Renal pelvis (tissue), 4 donors: Measurements from ENCODE around the gene ZMYND10. TPM values are rescaled to one million over a fixed set of nuclear protein-coding genes. Genes with fewer than 3 reads are reported as not detected.
"Not testable (repeated sequence)": the region's sequence is repeated elsewhere in the genome, so short reads cannot be mapped to it uniquely, and the experiment has no call there.

Experiments
- DNase-seq: peaks from one replicate; pipeline ENCODE4 v3.0.0-alpha.2; 2013
- polyA plus RNA-seq, 3 donors: library from polyadenylated mRNA; unstranded; fragments of 120-200 nt; gene quantifications; one replicate each; pipeline ENCODE4 v1.2.1, GENCODE V29; 2013; ENCODE audit not compliant: insufficient read length in 3 of 3

Gene ZMYND10
- polyA plus RNA-seq, 3 donors, result 3.4 to 4.5 (median 3.9) TPM

GRCh38 chr3:50326182-50326541 lies 19.4 kb downstream of the ZMYND10 start:
- DNase-seq, result no peak

DNA sequence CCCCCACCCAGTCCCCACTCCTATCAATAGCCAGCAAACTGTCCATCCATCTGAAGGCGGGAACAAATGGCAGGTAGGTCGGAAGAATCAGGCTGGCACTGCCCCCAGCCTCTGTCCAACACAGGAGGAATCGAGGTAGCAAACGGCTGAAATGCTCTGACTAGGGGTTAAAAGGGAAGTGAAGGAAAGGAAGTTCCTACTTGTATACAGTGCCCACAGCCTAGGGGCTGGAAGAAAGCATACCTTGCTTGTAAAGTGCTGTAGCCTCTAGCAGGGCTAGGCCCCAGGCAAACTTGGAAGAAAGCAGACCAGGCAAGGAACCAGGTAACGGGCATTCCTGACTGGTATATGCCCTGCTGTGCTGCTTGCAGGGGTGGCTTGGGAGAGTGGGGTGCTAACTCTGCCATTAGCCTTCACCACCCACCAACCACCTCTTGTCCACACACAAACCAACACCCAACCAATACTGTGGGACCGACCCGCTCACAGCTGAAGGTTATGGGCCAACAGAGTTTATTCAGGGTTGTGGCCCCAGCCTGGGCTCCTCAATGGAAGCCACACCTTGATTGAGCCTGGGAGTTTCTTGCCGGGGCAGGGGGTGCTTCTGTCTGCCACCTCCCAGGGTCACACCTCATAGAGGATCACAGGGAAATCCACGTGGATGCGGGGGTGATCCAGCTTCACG lies 19.9 kb downstream of the ZMYND10 start:
- no peak for DNase-seq

DNA sequence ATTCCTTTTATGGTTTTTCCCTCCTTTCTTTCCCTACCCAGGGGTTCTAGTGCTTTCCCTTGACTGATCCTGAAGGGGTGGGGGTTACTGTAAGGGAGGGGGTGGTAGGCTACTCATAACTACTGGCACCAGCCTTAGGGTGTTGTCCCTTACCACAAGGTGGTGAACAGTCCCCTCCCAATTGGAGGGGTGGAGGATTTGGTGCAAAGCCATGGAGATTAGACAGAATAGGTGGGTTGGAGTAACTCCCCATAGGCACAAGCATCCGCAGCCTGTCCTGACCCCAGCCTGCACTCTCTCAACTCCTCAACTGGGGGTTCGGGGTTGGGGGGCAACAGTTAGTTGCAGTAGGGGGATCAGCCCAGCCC lies 20.4 kb downstream of the ZMYND10 start:
- DNase-seq, result no peak

GRCh38 chr3:50324351-50325112 lies 21.0 kb downstream of the ZMYND10 start:
- no peak for DNase-seq

- no peak for DNase-seq
These were observed 21.8 kb downstream of the ZMYND10 start for GRCh38 chr3:50323614-50324199.

GRCh38 chr3:50323092-50323600 lies 22.4 kb downstream of the ZMYND10 start:
- DNase-seq, result no peak

DNA sequence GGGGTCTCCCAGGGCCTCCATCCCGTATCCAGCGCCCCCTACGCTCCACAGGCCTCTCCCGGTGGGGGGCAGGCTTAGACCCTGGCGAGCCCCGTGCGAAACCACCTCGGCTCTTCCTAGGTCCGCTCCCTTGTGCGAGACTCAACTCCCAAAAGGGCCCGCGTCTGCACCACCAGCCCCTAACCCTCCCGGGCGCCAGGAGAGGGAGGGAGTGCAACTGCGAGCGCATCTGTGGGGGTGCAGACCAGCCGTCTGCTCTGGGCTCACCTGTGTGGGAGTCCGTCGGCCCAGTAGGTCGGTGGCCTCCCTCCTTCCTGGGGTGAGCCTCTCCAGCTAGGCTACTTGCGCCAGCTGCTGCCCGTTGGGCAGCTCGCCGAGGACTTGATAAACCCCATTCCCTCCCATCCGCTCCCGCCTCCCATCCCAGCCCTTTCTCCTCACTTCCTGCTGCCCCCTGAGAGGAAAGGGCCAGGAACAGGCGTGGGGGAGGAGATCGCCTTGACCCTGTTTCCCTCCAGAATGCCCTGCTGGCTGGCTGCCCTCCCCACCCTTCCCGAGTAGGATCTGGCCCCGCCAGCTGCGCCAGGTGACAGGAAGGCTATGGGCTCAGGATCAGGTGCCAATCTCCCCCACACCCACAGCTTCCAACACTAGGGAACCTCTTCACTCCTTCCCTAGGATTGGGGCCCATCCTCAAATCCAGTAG lies 23.0 kb downstream of the ZMYND10 start, which contains the start of gene HYAL2:
HYAL2 (minus strand) TSS at position 360 of the 706 bp plus-strand sequence. CDS start 2,256 bp downstream, outside the sequence.
- DNase-seq, result no peak

GRCh38 chr3:50322115-50322385 lies 23.5 kb downstream of the ZMYND10 start:
- no peak for DNase-seq

- DNase-seq, result peak; percentile 91
These were observed 24.0 kb downstream of the ZMYND10 start for GRCh38 chr3:50321336-50322114.

- peak; percentile 88 for DNase-seq
These were observed 24.6 kb downstream of the ZMYND10 start for GRCh38 chr3:50320853-50321335.

DNA sequence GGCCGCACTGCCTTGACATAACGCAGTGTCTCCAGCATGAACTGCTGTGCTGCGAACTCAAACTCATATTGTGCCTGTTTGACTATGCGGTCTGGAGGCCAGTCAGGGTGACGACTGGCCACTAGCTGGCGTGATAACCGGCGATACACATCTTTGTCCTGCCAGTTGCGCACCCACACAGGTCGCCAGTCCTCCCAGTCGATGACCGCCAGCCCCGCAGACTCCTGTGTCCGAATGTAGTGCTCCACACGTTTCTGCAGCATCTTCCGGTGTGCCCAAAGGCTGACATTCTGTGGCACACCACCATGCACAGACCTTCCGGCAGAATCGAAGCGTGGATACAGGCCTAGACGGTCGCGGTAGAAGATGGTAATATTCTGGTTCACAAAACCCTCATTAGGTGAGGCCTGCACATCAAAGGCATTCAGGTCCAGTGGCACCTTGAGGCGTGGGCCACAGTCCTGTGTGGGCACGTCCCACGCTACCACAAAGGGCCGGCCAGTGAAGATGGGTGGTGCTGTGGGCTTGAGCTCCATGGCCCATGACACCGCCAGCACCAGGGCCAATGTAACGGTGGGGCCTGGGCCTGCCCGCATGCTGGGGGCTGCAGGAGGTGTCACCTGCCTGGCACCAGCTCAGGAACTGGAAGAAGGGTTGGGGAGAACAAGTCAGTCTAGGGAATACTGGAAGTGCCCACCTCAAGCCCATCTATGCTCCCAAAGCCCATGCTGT lies 25.5 kb downstream of the ZMYND10 start:
- no peak for DNase-seq

DNA sequence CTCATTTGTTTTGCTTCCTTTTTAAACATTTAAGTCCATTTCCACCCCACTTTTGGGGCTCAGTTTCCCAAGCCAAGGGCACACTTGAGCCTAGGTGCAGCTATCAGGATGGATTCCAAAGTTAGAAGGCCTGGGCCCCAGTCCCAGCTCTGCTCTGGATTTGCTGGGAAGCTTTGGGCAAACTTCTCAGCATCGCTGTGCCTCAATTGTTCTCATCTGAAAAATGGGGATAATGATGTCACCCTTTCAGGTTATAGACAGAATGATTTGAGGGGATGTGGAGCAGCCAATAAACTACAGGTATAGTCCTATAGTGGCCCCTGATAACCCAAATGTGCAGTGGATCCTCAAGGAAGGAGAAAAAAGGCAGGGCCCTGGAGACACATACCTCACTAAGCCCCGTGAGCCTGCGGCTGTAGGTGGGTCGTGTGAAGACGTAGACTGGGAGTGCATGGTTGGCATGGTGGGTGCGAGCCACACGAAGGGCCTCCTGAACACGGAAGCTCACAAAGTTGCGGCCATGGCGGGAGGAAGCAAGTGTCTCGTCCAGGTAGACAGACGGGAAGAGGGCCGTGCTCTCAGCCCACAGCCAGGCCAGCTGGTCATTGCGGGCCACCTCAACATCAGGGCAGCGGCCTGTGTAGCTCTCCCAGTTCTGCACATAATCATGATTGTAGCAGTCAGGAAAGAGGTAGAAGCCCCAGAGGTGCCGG lies 26.2 kb downstream of the ZMYND10 start:
- DNase-seq, result no peak

DNA sequence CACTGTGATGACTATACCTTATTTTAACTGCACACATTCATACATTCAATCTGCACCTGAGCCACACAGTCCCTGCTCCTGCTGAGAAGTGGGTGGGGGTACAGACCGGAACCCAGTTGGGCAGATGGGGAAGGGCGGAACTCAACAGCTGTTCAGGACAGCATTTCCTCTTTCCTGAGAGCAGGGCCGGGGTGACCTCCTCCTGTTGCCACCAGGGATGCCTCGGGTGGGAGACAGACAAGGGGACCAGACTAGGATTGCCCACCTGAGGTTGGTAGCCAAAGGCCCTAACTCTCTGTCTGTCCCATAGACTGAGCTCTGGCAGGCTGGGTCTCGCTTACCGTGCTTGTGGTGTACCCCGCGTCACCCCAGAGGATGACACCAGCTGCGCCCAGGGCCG lies 26.9 kb downstream of the ZMYND10 start:
- no peak for DNase-seq

- DNase-seq, result no peak
These were observed 27.4 kb downstream of the ZMYND10 start for GRCh38 chr3:50318163-50318562.

DNA sequence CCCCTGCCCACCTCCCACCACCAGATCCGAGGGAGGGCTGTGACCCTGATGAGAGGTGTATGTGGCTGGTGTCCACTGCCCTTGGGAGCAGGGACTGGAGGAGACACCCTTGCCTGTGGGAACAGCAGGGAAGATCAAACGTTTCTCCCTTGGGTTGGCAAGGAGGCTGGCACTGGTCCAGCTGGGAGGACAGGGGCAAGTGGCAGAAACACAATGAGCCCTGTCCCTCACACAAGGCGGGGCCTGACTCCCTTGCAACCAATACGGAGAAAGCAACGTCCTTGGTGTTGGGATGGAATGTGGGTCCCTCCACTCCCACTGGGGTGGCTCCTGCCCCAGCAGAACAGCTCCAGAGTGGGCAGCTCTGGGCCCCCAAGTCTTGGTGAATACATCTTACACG lies 28.2 kb downstream of the ZMYND10 start:
- DNase-seq, result no peak

DNA sequence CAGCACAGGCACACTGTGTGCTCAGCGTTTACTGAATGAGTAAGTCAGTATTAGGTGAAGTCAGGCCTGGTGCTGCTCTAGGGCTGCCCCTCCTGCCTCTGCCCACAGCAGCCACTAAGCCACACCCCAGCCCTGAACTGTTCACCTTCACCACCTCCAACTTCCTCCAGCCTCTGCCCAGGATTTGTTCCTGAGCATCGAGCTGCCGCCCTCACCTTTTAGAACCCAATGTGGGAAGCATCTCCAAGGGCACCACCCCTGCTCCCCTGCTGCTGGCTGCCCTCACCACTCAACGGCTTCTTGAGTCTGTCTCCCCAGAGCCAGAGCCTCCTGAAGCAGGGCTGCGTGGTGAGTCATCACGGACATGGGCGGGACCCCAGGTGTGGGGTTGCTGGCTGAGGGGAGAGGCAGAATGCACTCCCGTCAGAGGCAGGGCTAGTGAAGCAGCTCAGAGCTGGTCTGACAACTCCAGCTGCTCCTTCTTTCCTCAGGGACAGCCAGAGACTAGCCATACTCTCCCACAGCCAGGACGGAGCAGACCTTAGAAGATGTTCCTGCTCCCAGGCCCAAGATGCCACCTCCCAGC lies 28.8 kb downstream of the ZMYND10 start:
- DNase-seq, result no peak

DNA sequence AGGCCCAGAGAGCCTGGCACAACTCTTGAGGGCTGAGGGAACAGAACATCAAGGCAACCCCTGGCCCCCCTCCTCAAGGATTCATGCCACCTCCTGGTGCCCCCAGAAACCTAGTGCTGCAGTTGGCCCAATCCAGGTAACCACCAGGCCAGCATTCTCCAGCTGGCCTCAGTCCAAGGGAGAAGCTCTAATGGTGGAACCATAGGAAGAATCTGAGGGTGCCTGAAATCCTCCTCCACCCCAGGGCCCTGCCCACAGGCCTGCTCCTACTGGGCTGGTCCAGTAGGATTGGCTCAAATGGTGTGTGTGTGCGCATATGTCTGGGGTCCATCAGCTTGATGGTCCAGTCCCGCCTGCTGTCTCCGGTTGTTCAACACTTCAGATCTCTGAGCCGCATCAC lies 30.7 kb downstream of the ZMYND10 start:
- no peak for DNase-seq

- no peak for DNase-seq
These were observed 31.2 kb downstream of the ZMYND10 start for GRCh38 chr3:50314342-50314741.

DNA sequence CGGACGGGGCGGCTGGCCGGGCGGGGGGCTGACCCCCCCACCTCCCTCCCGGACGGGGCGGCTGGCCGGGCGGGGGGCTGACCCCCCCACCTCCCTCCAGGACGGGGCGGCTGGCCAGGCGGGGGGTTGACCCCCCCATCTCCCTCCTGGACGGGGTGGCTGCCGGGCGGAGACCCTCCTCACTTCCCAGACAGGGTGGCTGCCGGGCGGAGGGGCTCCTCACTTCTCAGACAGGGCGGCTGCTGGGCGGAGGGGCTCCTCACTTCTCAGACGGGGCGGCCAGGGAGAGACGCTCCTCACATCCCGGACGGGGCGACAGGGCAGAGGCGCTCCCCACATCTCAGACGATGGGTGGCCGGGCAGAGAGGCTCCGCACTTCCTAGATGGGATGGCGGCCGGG lies 33.5 kb downstream of the ZMYND10 start:
- DNase-seq, result not testable (repeated sequence)

- no peak for DNase-seq
These were observed 40.9 kb downstream of the ZMYND10 start for GRCh38 chr3:50304601-50305000.
